Measurements from ENCODE around the gene ARL6IP5.

The ARL6IP5 gene, protein sequence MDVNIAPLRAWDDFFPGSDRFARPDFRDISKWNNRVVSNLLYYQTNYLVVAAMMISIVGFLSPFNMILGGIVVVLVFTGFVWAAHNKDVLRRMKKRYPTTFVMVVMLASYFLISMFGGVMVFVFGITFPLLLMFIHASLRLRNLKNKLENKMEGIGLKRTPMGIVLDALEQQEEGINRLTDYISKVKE

DNA sequence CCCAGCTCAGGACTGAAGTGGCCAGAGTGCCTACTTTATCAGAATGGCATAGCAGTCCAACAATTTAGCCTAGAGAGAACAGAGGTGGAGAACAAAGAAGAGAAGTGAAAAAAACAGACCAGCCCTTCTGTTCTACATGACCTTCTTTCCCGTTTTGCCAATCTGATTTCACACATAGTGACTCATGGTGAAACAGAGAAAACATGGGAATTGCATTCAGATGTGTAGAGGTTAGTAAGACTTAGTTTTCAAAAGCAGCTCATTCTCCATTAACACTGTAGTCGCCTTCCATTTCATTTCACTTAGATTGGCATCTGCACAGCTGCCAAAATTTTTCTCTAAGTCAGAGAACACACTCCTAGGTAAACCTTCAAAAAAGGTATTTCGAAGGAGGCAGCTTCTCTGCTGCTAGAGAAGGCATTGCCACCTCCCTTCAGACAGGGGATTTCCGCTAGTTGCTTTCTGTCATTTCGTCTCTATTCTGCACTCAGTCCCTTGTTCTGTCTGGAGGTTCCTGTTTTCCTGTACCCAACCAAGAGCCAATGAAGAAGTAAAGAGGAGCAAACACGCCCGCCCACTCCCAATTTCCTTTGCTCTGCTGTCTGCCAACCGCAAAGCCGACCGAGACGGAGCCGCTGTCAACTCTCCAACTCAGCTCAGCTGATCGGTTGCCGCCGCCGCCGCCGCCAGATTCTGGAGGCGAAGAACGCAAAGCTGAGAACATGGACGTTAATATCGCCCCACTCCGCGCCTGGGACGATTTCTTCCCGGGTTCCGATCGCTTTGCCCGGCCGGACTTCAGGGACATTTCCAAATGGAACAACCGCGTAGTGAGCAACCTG, at the start of gene ARL6IP5:
ARL6IP5 (plus strand) TSS at position 612 of the 842 bp plus-strand sequence; CDS start at position 723, 111 bp downstream.
- peak; percentile 89 for DNase-seq

DNA sequence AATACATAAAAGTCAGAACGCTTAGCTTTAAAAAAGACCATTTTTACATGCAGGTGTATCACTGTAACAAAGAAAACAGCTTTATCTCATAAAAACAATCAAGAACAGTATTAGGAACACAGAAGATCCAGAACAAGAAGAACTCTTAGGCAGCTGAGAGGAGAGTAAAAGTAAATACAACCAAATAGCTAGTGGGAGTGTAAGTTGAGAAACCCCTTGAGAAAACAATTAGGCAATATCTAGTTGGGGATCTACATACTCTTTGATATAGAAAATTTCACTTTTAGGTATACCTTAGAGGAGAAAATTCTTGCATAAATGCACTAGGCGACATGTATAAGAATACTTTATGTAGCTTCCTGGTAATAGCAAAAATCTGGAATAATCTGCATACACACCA, 40.1 kb upstream of the ARL6IP5 start:
- no peak for DNase-seq

DNA sequence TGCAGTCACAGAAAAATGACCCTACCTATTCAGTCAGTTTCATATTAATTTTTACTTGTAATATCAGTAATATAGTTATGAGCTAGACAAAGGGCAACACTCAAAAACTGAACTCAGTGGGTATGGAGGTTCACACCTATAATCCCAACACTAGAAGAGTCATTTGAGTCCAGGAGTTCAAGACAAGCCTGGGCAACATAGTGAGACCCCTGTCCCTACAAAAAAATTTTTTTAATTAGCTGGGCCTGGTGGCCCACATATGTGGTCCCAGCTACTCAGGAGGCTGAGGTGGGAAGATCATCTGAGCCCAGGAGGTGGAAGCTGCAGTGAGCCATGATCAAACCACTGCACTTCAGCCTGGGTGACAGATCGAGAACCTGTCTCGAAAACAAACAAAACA, 35.7 kb upstream of the ARL6IP5 start:
- no peak for DNase-seq

DNA sequence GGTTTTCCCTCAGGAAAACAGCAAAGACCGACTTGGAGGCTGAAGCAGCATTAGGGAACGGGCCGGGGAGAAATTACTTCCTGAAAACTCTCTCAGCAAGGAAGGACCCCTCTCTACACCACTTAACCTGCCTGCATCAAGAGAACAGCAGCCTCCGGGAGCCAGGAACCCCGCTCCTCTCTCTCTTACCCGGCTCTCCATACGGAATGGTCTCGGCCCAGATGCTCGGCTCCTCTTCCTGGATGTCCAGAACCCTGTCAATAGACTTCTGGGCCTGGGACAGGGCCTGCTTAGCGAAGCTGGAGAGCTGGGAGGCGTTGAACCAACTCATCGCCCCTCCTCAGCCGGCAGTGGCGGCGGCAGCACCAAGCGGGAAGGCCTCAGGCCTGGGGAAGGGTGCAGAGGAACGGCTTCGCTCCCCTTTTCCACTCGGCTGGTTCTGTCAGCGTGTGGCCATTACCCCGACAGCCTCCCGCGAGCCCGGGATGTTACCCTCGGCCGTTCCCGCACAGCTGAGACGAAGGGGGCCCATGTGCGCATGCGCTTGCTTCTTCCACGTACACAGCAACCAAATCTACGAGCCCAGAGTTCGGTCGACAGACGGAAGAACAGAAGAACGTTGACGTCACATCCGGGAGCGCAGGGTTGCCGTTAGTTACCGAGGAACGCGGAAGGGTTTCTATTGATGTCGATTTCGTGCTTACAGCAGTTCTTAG, 32.8 kb upstream of the ARL6IP5 start, which contains the start of gene TMF1:
TMF1 (minus strand) TSS at position 578 of the 716 bp plus-strand sequence; CDS start at position 331, 247 bp downstream.
- peak; percentile 96 for DNase-seq

DNA sequence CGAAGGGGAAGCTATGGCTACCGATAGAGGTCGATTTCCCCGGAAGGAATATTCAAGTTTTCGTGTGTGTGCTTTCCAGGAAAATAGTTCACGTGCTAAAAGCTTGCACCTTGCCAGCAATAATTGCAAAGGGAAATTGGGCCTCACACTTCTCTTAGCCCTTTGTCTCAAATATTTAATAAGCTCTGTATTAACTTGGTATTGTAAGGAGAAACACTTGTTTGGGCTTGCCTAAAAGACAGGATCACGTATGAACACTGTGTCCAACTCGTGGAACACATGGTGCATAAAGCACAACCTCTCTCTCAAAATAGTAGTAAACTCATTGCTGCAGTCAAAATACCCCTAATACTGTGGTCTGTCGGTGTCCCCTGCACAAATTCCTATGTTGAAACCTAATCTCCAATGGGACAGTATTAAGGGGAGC, 32.3 kb upstream of the ARL6IP5 start:
- no peak for DNase-seq

DNA sequence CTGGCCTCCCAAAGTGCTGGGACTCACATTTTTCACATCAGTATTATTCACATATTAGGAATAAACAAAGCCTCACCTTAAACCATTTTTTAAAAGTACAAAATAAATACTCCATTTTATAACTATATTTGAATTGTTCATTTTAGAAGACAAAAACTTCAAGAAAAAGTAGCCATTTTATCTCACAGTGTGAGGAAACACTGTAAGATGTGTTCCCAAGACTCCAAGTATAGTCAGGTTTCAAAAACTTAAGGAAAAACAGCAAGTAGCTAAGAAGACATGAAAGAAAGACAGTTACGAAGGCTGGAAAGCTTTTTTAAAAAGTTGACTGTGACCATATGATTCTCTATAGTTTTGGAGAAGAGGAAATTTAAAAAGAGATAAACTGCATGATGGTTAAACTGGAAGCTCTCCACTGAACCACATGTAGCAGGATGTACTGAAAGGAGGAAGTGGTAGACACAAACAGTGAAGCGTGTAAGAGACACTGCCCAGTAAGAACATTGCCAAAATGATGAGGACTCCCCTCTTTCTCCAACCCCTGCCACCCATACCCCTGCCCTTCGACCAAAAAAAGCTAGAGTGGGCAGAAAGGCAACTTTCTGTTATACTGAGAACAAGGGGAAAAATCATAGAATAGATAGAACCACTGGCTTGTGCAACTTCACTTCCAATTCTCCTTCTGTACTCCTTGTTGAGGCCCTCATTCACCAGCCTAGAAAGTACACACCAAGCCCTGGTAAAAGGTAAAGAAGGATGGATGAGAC, 26.4 kb upstream of the ARL6IP5 start:
- DNase-seq, result no peak

DNA sequence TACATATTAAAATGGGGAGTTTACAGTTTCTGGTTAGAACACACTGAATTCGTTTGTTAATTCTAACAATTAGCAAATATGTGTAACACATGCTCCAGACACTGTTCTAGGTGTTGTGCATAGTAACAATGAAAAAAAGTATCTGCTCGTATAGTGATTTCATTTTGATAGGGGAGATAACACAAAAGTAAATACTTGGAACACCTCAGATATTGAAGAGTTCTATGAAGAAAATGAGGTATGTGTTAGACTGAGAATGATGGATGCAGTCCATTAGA, 25.9 kb upstream of the ARL6IP5 start:
- DNase-seq, result no peak

DNA sequence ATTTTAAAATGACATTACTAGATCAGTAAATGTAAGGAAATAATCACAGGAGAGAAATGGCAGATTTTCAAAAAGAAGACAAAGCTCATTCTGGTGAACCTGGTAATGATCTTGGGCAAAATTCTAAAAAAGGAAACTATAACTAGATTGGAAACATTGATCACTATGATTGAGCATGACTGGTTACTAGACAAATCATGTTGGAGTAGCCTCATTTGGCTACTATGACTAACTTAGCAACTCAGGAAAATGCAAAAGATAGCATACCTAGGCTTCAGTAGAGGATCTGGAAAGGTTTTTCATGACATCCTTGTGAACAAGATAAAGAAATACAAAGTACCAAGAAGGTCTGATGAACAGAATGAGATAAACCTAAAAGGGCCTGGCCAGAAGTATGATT, 25.0 kb upstream of the ARL6IP5 start:
- no peak for DNase-seq

DNA sequence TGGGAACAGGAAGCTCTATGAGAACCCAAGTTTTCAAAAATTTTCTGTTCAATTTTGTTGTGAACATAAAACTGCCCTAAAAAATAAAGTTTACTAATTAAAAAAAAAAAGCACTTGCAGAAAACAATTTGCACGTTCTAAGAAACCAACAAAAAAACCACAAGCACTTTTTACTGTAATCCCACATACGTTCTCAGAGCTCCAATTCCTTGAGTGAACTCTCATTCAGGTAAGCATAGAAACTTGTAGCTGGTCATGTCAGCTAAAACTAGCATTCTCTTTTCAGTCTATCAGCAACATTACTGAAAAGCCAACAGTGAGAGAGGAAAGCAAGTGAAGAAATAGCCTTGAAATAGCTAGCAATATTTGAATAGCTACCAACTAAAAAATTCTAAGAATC, 21.1 kb upstream of the ARL6IP5 start:
- DNase-seq, result no peak

DNA sequence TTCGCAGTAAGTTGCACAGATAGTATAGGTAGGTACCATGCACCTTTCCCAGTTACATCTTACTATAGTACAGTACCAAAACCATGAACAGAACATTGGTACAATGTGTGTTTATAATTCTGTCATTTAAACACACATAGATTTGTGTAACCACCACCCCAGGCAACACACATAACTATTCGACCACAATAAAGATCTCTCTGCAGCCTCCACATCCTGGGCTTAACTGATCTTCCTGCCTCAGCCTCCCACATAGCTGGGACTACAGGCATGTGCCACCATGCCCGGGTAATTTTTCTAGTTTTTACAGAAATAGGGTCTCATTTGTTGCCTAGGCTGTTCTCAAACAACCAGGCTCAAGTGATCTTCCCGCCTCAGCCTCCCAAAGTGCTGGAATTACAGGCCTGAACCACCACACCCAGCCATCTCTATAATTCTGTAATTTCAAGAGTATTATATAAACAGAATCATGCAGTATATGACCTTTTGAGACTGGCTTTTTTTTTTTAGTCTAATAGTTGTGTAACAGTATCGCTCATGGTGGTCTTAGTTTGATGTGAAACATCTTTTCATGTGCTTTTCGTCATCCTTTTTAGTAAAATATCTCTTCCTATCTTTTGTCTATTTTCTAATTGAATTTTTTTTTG, 19.3 kb upstream of the ARL6IP5 start:
- no peak for DNase-seq

DNA sequence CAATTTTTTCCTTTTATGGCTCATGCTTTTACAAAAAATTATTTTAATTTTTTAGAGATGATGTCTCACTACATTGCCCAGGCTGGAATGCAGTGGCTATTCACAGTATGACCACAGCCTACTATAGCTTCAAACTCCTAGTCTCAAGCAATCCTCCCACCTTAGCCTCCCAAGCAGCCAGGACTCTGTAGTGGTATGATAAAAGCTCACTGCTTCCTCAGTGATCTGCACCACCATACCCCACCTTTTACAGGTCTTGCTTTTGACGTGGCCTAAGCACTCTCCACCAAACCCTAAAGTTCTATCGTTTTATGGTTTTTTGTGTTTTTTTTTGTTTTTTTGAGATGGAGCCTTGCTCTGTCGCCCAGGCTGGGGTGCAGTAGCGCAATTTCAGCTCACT, 18.6 kb upstream of the ARL6IP5 start:
- DNase-seq, result no peak

DNA sequence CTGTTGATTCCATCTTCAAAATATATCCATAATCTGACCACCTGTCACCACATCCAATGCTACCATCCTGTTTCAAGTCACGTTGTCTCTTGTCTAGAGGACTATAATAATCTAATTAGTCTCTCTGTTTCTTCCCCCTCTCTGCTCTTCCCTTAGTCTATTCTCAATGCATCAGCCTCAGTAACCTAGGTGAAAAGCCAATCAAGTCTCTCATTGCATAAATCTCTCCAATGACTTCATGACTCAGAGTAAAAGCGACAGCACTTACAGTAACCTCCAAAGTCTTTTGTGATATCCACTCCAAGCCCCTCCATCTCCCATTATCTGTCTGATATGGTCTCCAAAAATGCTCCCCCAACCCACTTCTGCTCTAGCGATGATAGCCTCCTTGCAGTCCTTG, 11.8 kb upstream of the ARL6IP5 start:
- no peak for DNase-seq

DNA sequence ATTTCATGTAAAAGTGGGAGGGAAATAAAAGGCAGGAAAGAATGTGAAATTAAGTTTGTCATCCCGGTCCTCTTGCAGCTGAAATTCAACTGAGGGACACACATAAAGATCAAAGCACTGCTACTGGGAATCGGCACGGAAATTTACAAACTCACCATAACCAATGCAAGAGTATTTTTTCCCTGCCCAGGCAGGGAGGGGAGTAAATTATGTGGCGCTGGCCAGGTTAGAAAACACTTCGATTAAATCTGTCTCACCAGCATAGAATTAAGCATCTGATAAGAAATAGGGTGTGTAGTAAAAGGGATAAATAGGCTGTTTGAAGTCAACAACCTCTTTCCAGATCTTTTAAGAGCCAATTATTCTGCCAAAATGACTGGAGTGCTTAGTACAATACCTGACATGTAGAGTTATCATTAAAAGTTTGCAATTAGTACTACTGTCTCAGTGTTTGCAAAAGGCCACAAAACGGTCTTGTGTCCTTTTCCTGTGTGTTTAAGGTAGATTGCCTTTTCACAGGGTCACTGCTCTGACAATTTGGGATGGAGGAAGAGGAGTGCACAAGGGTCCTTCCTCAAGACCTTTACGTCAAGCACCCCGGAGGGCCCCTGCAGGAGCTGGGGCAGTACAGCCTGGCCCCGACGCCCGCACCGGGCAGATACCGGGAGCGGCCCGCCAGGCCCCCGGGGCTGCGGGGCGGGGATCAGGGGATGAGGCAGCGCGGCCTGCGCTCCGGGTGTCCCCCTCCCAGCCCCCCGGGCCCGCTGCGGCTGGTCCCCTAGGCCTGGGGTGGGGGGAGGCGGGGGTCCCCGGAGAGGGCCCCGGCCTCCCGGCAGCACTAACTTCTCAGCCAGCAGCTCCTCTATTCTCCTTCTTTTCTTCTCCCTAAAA, 5.2 kb upstream of the ARL6IP5 start:
- DNase-seq, result no peak

DNA sequence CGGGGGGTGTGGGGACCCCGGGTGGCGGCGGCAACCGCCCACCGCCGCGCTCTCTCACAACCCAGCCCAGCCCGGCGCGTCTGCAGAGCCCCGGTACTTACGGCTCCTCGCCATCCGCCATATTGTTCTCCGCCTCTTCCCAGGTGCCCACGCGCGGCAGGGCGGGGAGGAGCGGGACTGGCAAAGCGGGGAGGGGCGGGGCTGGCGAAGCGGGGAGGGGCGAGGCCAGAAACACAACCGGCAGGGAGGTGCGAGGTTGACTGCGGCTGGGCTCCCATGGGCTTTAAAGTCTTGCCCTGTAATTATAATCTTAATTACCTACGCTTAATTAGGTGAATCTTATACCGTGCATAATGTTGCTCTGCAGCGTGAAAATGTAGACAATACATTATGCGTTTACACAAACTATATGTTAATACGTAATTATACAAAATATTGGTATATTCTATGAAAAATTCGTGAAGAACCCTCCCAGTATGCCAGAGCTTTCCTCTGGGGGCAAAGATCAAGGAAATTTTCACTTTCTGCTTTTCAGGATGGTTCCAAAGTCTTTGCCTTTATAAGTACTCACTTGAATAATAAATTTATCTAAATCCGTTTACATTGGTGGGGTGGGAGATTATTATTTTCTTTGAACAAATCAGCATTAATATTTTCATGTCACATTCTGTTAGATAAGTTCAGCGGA, 4.4 kb upstream of the ARL6IP5 start, which contains the start of gene UBA3:
UBA3 (minus strand) TSS at position 133 of the 688 bp plus-strand sequence; CDS start at position 121, 12 bp downstream.
- peak; percentile 96 for DNase-seq

DNA sequence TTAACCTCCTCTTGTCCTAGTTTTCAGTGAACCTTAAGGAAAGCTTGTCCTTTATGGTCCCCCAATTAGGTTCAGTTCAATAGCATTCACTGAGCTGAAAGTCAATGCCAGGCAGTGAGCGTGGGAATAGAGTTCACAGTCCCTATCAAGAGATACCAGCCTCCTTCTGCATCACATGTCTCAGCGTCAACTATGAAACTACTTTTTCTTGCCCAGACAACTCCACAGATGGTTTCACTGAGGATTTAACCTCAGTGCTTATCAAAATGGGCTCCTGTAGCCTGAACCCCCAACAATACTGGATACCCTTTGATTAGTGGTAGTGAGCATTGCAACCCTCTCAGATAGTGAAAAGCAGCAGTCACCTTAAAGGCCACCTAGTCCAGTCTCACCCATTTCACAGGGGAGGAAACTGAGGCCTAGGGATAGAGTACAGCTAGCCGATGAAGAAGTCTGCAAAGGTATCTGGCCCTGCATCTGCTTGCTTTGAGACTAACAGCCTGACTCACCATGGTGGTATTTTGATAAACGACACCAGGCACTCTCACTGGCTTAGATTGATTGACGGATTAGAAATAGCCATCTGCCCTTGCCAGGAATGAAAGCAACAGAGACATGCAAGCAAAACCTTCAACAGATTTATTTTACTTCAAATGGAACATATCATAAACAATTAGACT, 3.0 kb upstream of the ARL6IP5 start:
- no peak for DNase-seq

DNA sequence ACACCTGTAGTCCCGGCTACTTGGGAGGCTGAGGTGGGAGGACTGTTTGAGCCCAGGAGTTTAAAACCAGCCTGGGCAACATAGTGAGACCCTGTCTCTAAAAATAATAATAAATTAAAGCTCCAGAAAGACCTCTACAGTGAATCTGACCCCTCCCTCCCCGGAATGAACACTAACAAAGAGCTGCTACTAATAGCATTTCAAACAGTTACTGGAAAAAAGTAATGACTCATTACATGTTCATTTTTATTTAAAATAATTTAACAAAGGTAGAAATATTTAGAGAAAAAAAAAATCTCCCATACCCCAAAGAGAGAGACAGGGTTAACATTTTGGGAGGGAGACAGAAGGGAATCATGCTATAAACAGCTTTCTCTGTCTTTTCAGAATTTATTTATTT, 2.4 kb upstream of the ARL6IP5 start:
- no peak for DNase-seq

DNA sequence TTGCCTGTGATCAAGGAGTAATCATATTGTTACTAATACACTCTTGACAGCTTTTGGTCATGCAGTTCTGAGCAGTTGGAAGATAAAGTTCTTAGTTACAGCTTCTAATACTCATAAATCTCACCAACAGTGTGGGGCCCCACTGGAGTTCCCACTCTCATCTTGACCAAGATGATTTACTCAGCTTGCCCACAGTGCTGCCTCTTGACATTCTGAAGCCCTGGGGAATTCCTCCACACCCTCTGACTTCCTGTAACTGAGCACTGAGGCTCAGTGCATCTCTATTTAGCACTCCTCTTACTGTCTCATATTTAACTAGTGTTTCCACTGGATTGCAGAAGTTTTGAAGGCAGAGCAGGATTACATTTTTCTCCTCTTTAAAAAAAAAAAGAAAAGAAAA, 1.9 kb upstream of the ARL6IP5 start:
- DNase-seq, result peak; percentile 63

DNA sequence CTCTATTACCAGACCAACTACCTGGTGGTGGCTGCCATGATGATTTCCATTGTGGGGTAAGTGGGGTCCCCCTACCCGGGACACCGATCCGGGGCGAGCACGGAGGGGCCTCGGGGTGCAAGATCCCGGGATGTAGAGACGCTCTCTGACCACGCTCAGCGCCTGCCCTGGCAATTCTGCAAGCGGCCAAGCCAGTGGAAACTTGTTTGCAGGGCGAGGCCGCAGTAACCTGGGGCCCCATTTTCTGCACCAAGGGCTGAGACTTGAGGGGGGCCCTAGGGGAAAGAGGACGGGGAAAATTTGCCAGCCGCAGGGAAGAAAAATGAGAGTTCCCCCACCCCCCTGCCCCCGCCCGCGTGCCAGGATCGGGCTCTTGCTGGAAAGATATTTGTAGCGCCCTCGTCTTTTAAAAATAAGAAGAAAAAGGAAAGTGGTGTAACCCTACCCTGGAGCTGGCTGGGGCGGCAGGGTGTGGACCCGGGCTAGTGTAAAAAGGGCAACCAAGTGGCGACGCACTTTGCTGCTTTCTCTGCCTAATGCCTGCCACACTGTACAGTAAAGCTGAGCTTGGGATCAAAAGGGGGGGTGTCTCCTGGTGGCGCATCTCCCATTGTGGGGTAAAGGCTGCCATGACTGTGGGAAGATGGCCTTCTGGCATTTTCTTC, 563 bp downstream of the ARL6IP5 start:
- no peak for DNase-seq

All from stimulated activated CD4-positive, alpha-beta T cell treated with anti-CD3 and anti-CD28 coated beads, Interleukin-4, amount 100 ng/mL, for 1 hour (primary cell).